Ovary (tissue), 3 donors: ENCODE results near the gene MDN1.

ENCODE experiments used
- CTCF ChIP-seq, 3 donors: fragments of 450-650 bp in 2 of 3; fragments of 200-600 bp in 1 of 3; IDR thresholded peaks; one replicate each; pipeline versions ENCODE4 v1.5.1 to v1.8.0; 2016 to 2022; ENCODE audit warnings: antibody characterized with exemption in 3 of 3, mild to moderate bottlenecking in 1 of 3
- EP300 ChIP-seq: sonication (generic); formaldehyde crosslinking; IDR thresholded peaks from one replicate; pipeline ENCODE4 v1.6.1; 2017; ENCODE audit warnings: antibody characterized with exemption
- donor health status: DM: no; HTN: no; CAD: no.

GRCh38 chr6:89604653-89605052 is 214.9 kb downstream of the MDN1 start:
- no peak for TF ChIP-seq CTCF (IDR thresholded peaks at IDR 0.05)
- no peak for TF ChIP-seq EP300
